Fibroblast of lung (primary cell): Measurements from ENCODE around the gene IGSF21.

Source experiments
- CTCF ChIP-seq, 2 donors: IDR thresholded peaks in 1 of 2; conservative IDR thresholded peaks in 1 of 2; 1 replicate in 1 of 2; 2 replicates in 1 of 2; pipeline ENCODE4 v1.5.1; 2011 to 2012; ENCODE audit warnings: low read length in 2 of 2, control low read depth in 1 of 2, inconsistent platforms in 1 of 2, low read depth in 1 of 2, mild to moderate bottlenecking in 1 of 2
- EZH2 ChIP-seq: IDR thresholded peaks from 2 replicates; pipeline ENCODE4 v1.5.1; 2012; ENCODE audit warnings: low read length, control low read depth, mild to moderate bottlenecking; ENCODE audit errors: missing control alignments

- no peak for TF ChIP-seq EZH2
- TF ChIP-seq CTCF (conservative IDR thresholded peaks at IDR 0.05 in 1 of 2, IDR thresholded peaks at IDR 0.05 in 1 of 2; ENCODE audit: low read depth in 1 of 2, low read length in 2 of 2): no peak
These were observed 315.4 kb downstream of the IGSF21 start for GRCh38 chr1:18422954-18423353.
